ENCODE results near the gene B4GALT5. TPM values are rescaled to one million over a fixed set of nuclear protein-coding genes. Genes with fewer than 3 reads are reported as not detected.

B4GALT5 gene
- total and polyA plus RNA-seq, 4 donors, result 8.3 to 38.3 (median 22.3) TPM

DNA sequence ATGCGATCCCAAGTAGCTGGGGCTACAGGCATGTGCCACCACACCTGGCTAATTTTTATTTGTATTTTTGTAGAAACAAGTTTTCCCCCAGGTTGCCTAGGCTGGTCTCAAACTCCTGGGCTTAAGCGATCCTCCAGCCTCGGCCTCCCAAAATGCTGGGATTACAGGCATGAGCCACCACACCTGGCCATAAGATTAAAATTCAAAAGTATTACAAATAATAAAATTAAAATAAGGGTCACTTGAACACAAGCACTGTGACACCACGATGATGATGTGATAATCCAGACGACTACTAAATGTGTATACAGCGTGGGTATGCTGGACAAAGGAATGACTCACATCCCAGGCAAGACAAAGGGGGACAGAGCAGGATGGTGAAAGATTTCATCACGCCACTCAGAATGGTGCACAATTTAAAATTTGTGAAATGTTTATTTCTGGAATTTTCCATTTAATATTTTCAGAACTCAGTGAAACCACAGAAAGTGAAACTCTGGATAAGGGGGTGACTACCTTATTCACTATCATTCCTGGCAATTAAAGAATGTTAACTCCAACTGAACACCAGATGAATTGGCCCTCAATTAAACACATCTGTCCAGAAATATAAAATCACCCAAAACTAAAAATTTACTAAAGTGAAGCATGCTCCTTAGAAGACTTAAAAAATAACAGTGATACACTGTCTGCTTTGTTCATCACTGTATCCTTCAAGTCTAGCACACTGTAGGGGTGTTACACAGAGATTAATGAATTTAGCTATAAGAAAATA is 13.1 kb downstream of the B4GALT5 start:
- Histone ChIP-seq H3K4me3 (ENCODE audit: low read length in 2 of 2) (no peak overlapping the region), H3K9me3 (ENCODE audit: control insufficient read depth, low read length) (no peaks in the 10 kb centered on the region), H3K36me3 (ENCODE audit: control insufficient read depth in 1 of 2, insufficient read depth in 2 of 2, low read length in 1 of 2) (no peaks in the 10 kb centered on the region), H3K27me3 (ENCODE audit: control insufficient read depth in 1 of 2, insufficient read depth in 2 of 2, low read length in 1 of 2) (no peaks in the 10 kb centered on the region), H3K27ac (ENCODE audit: low read depth in 1 of 2, low read length in 2 of 2) (no peak overlapping the region), H3K4me1 (ENCODE audit: control insufficient read depth in 1 of 2, insufficient read depth in 2 of 2, low read length in 2 of 2) (no peaks in the 10 kb centered on the region)
- DNase-seq (no peak), ATAC-seq (ENCODE audit: low FRiP score) (no peak)
- intact Hi-C loops (cut with DNase I), result no loop called here
- WGBS, 2 donors, result 76 to 82% methylated on average over 7 of the region's 7 CpGs

DNA sequence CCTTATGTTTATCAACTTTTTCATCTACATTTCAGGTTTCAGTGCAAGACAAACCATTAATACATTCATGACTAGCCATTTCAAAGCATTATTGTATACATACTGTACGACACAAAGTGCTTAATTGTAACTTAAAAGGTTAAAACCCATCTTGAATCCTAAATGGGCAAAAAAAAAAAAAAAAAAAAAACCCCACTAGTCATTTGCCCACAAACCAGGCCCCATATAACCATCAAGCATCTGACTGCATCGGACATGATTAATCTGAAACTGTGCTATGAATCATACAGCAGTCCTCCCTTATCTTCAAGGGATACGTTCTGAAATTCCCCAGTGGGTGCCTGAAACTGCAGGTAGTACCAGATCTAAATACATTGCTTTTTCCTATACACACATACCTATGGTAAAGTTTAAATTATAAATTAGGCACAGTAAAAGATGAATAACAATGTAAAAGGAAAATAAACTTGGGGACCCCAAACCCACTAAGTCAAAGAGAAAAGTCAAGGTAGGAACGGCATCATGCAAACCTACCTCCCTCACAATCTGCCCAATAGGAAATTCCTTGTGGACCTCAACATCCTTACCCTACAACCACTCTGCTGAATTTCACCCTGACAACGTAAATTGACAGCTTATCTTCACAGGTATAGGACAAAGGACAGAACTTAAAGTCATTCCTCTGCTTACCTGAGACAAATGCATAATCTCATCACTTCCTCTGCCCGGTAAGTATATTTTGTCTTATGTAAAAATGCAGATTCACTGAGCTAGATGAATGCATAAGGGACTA is 14.3 kb downstream of the B4GALT5 start:
- H3K27ac ChIP-seq (ENCODE audit: low read depth in 1 of 2, low read length in 2 of 2), result no peak overlapping the region
- H3K9me3 ChIP-seq (ENCODE audit: control insufficient read depth, low read length), result no peaks in the 10 kb centered on the region
- WGBS, 2 donors, result 65 to 77% methylated on average over 6 of the region's 6 CpGs
- no peak for ATAC-seq (ENCODE audit: low FRiP score)
- H3K27me3 ChIP-seq (ENCODE audit: control insufficient read depth in 1 of 2, insufficient read depth in 2 of 2, low read length in 1 of 2), result no peaks in the 10 kb centered on the region
- no peak overlapping the region for H3K4me3 ChIP-seq (ENCODE audit: low read length in 2 of 2)
- DNase-seq, result no peak
- H3K36me3 ChIP-seq (ENCODE audit: control insufficient read depth in 1 of 2, insufficient read depth in 2 of 2, low read length in 1 of 2), result no peaks in the 10 kb centered on the region
- intact Hi-C loops (cut with DNase I), result no loop called here
- no peaks in the 10 kb centered on the region for H3K4me1 ChIP-seq (ENCODE audit: control insufficient read depth in 1 of 2, insufficient read depth in 2 of 2, low read length in 2 of 2)

- DNase-seq (no peak), ATAC-seq (ENCODE audit: low FRiP score) (no peak)
- Histone ChIP-seq H3K27me3 (ENCODE audit: control insufficient read depth in 1 of 2, insufficient read depth in 2 of 2, low read length in 1 of 2) (no peaks in the 10 kb centered on the region), H3K27ac (ENCODE audit: low read depth in 1 of 2, low read length in 2 of 2) (no peak overlapping the region), H3K4me1 (ENCODE audit: control insufficient read depth in 1 of 2, insufficient read depth in 2 of 2, low read length in 2 of 2) (no peaks in the 10 kb centered on the region), H3K36me3 (ENCODE audit: control insufficient read depth in 1 of 2, insufficient read depth in 2 of 2, low read length in 1 of 2) (no peaks in the 10 kb centered on the region), H3K4me3 (ENCODE audit: low read length in 2 of 2) (no peak overlapping the region), H3K9me3 (ENCODE audit: control insufficient read depth, low read length) (no peaks in the 10 kb centered on the region)
- intact Hi-C loops (cut with DNase I), result no loop called here
- 90 to 92% methylated on average over 5 of the region's 5 CpGs for WGBS, 2 donors
Measured at GRCh38 chr20:49698477-49698876, 15.2 kb downstream of the B4GALT5 start.

DNA sequence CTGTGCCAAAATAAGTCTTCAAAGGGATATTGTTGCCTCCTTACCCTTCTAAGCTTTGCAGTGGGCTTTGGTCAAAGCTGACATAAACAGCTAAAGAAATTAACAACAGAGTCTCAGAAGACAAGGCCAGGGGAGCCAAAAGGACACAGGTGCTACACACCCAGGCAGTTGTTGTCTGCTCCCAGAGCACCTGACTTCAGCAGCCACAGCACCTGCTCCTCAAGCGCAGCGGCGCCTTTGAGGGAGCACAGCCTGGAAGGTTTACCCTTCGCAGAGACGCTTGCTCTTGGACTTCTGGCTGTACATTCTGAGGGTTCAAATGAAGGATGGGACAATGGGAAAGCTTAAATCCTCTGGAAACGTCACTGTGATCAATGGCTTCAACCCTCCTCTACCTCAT is 16.6 kb downstream of the B4GALT5 start:
- no peaks in the 10 kb centered on the region for H3K9me3 ChIP-seq (ENCODE audit: control insufficient read depth, low read length)
- ATAC-seq (ENCODE audit: low FRiP score), result no peak

GRCh38 chr20:49696594-49696993 is 17.1 kb downstream of the B4GALT5 start:
- H3K4me3 ChIP-seq (ENCODE audit: low read length in 2 of 2), result no peak overlapping the region
- intact Hi-C loops (cut with DNase I), result no loop called here
- no peaks in the 10 kb centered on the region for H3K4me1 ChIP-seq (ENCODE audit: control insufficient read depth in 1 of 2, insufficient read depth in 2 of 2, low read length in 2 of 2)
- H3K36me3 ChIP-seq (ENCODE audit: control insufficient read depth in 1 of 2, insufficient read depth in 2 of 2, low read length in 1 of 2), result no peaks in the 10 kb centered on the region
- ATAC-seq (ENCODE audit: low FRiP score), result no peak
- DNase-seq, result no peak
- 67 to 75% methylated on average over 2 of the region's 2 CpGs for WGBS, 2 donors
- no peaks in the 10 kb centered on the region for H3K9me3 ChIP-seq (ENCODE audit: control insufficient read depth, low read length)
- H3K27ac ChIP-seq (ENCODE audit: low read depth in 1 of 2, low read length in 2 of 2), result no peak overlapping the region
- no peaks in the 10 kb centered on the region for H3K27me3 ChIP-seq (ENCODE audit: control insufficient read depth in 1 of 2, insufficient read depth in 2 of 2, low read length in 1 of 2)

More for the DNA sequence above, 16.6 kb downstream of the B4GALT5 start:
- Histone ChIP-seq H3K4me1 (ENCODE audit: control insufficient read depth in 1 of 2, insufficient read depth in 2 of 2, low read length in 2 of 2) (no peaks in the 10 kb centered on the region), H3K27me3 (ENCODE audit: control insufficient read depth in 1 of 2, insufficient read depth in 2 of 2, low read length in 1 of 2) (no peaks in the 10 kb centered on the region), H3K4me3 (ENCODE audit: low read length in 2 of 2) (no peak overlapping the region), H3K36me3 (ENCODE audit: control insufficient read depth in 1 of 2, insufficient read depth in 2 of 2, low read length in 1 of 2) (no peaks in the 10 kb centered on the region), H3K27ac (ENCODE audit: low read depth in 1 of 2, low read length in 2 of 2) (no peak overlapping the region)
- no peak for DNase-seq
- WGBS, 2 donors, result 93 to 95% methylated on average over 6 of the region's 6 CpGs
- intact Hi-C loops (cut with DNase I), result no loop called here

GRCh38 chr20:49695830-49696229 is 17.8 kb downstream of the B4GALT5 start:
- peaks cover 0 to 2% of the 10 kb centered on the region in 2 donors for H3K4me1 ChIP-seq (ENCODE audit: control insufficient read depth in 1 of 2, insufficient read depth in 2 of 2, low read length in 2 of 2)
- no peaks in the 10 kb centered on the region for H3K36me3 ChIP-seq (ENCODE audit: control insufficient read depth in 1 of 2, insufficient read depth in 2 of 2, low read length in 1 of 2)
- intact Hi-C loops (cut with DNase I), result no loop called here
- no peak overlapping the region for H3K4me3 ChIP-seq (ENCODE audit: low read length in 2 of 2)
- WGBS, 2 donors, result 80 to 81% methylated on average over 3 of the region's 3 CpGs
- no peaks in the 10 kb centered on the region for H3K9me3 ChIP-seq (ENCODE audit: control insufficient read depth, low read length)
- DNase-seq (no peak), ATAC-seq (ENCODE audit: low FRiP score) (no peak)
- no peaks in the 10 kb centered on the region for H3K27me3 ChIP-seq (ENCODE audit: control insufficient read depth in 1 of 2, insufficient read depth in 2 of 2, low read length in 1 of 2)
- no peak overlapping the region for H3K27ac ChIP-seq (ENCODE audit: low read depth in 1 of 2, low read length in 2 of 2)

GRCh38 chr20:49694450-49695071 is 19.1 kb downstream of the B4GALT5 start:
- no peak overlapping the region for H3K27ac ChIP-seq (ENCODE audit: low read depth in 1 of 2, low read length in 2 of 2)
- H3K9me3 ChIP-seq (ENCODE audit: control insufficient read depth, low read length), result no peaks in the 10 kb centered on the region
- no peaks in the 10 kb centered on the region for H3K27me3 ChIP-seq (ENCODE audit: control insufficient read depth in 1 of 2, insufficient read depth in 2 of 2, low read length in 1 of 2)
- intact Hi-C loops (cut with DNase I), result no loop called here
- 80 to 84% methylated on average over 2 of the region's 2 CpGs for WGBS, 2 donors
- H3K36me3 ChIP-seq (ENCODE audit: control insufficient read depth in 1 of 2, insufficient read depth in 2 of 2, low read length in 1 of 2), result no peaks in the 10 kb centered on the region
- no peak overlapping the region for H3K4me3 ChIP-seq (ENCODE audit: low read length in 2 of 2)
- no peak for ATAC-seq (ENCODE audit: low FRiP score)
- DNase-seq, result no peak
- peaks cover 0 to 2% of the 10 kb centered on the region in 2 donors for H3K4me1 ChIP-seq (ENCODE audit: control insufficient read depth in 1 of 2, insufficient read depth in 2 of 2, low read length in 2 of 2)

- Histone ChIP-seq H3K27ac (ENCODE audit: low read depth in 1 of 2, low read length in 2 of 2) (no peak overlapping the region), H3K4me1 (ENCODE audit: control insufficient read depth in 1 of 2, insufficient read depth in 2 of 2, low read length in 2 of 2) (peaks cover 0 to 2% of the 10 kb centered on the region in 2 donors), H3K4me3 (ENCODE audit: low read length in 2 of 2) (no peak overlapping the region), H3K36me3 (ENCODE audit: control insufficient read depth in 1 of 2, insufficient read depth in 2 of 2, low read length in 1 of 2) (no peaks in the 10 kb centered on the region), H3K9me3 (ENCODE audit: control insufficient read depth, low read length) (no peaks in the 10 kb centered on the region), H3K27me3 (ENCODE audit: control insufficient read depth in 1 of 2, insufficient read depth in 2 of 2, low read length in 1 of 2) (no peaks in the 10 kb centered on the region)
- intact Hi-C loops (cut with DNase I), result no loop called here
- WGBS, 2 donors, result 82 to 84% methylated on average over 5 of the region's 5 CpGs
- DNase-seq, result no peak
- ATAC-seq (ENCODE audit: low FRiP score), result no peak
Measured at GRCh38 chr20:49693435-49694171, 20.1 kb downstream of the B4GALT5 start.
